ENCODE measurements around the gene SIRT4. TPM values are rescaled to one million over a fixed set of nuclear protein-coding genes. Genes with fewer than 3 reads are reported as not detected.
"Not testable (repeated sequence)": the region's sequence is repeated elsewhere in the genome, so short reads cannot be mapped to it uniquely, and the experiment has no call there.

The SIRT4 gene
- polyA plus RNA-seq, 1 experiment: 1.2 TPM

DNA sequence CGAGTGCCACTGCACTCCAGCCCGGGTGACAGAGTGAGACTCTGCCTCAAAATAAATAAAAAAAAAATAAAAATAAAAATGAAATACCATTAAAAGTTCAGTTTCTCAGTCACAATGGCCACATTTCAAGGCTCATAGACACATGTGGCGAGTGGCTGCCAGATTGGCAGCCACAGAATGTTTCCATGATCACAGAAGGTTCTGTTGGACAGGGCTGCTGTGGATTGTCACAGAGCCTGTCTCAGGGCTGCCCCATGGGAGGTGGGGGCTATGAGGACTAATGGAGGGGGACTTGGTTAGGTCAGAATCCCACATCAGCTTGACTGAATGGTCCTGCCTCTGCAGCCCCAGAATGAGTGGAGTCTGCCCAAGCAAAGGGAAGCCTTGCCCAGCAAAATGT lies 29.3 kb downstream of the SIRT4 start:
- POLR2A ChIA-PET: no interaction called here
- H3K4me3 ChIP-seq (ENCODE audit: low read depth, low read length): no peak overlapping the region
- CTCF ChIA-PET: interaction anchor here (1.1 to 1.3 kb wide), 2 partner anchors 13 to 29 kb away, joined by 3 read pairs; no protein-coding TSS in a partner anchor
- H3K36me3 ChIP-seq (ENCODE audit: control insufficient read depth, insufficient read depth, low read length): no peaks in the 10 kb centered on the region
- DNase-seq (ENCODE audit: low read depth): no peak
- peaks cover 5% of the 10 kb centered on the region; the same call in 1 of the 2 replicates for H3K27me3 ChIP-seq (ENCODE audit: control insufficient read depth, insufficient read depth, low read length)
- TF ChIP-seq, protein P1, sequence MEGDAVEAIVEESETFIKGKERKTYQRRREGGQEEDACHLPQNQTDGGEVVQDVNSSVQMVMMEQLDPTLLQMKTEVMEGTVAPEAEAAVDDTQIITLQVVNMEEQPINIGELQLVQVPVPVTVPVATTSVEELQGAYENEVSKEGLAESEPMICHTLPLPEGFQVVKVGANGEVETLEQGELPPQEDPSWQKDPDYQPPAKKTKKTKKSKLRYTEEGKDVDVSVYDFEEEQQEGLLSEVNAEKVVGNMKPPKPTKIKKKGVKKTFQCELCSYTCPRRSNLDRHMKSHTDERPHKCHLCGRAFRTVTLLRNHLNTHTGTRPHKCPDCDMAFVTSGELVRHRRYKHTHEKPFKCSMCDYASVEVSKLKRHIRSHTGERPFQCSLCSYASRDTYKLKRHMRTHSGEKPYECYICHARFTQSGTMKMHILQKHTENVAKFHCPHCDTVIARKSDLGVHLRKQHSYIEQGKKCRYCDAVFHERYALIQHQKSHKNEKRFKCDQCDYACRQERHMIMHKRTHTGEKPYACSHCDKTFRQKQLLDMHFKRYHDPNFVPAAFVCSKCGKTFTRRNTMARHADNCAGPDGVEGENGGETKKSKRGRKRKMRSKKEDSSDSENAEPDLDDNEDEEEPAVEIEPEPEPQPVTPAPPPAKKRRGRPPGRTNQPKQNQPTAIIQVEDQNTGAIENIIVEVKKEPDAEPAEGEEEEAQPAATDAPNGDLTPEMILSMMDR (IDR thresholded peaks at IDR 0.05; ENCODE audit: insufficient read depth, low read depth, low read length): no peak

DNA sequence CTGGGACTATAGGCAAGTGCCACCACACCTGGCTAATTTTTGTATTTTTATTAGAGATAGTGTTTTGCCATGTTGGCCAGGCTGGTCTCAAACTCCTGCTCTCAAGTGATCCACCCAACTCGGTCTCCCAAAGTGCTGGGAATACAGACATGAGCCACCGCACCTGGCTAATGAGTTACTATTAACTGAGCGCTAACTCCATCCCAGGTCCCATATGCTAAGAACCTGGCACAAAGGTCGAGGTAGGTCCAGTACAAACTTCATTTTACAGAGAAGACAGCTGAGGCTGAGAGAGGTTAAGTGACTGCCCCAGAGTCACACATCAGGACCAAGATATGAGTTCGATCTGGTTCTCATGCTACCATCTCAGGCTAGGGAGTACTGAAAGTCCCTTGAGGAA lies 29.9 kb downstream of the SIRT4 start:
- ChIA-PET CTCF (interaction anchor here (1.1 to 1.3 kb wide), 2 partner anchors 13 to 29 kb away, joined by 3 read pairs; no protein-coding TSS in a partner anchor), POLR2A (no interaction called here)
- Histone ChIP-seq H3K27me3 (ENCODE audit: control insufficient read depth, insufficient read depth, low read length) (peaks cover 5% of the 10 kb centered on the region; the same call in 1 of the 2 replicates), H3K4me3 (ENCODE audit: low read depth, low read length) (no peak overlapping the region), H3K36me3 (ENCODE audit: control insufficient read depth, insufficient read depth, low read length) (no peaks in the 10 kb centered on the region)
- DNase-seq (ENCODE audit: low read depth): no peak
- TF ChIP-seq, protein P1 (IDR thresholded peaks at IDR 0.05; ENCODE audit: insufficient read depth, low read depth, low read length): no peak

DNA sequence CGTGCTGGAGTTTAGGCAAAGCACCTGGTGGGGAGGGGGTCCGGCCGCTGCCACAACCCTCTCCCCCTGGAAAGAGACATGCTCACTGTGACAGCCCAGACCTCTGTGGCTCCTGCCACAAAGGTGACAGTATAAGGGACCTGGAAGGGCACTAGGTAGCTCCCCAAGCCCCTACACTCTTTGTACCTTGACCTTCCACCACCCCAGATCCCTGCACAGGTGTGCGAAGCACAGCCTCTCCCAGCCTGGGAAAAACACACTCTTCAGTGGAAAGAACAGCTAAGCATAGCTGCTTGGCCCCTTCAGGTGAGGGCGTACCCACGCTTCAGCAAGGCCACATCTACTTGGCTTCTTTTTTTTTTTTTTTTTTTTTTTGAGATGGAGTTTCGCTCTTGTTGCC lies 30.4 kb downstream of the SIRT4 start:
- Histone ChIP-seq H3K4me3 (ENCODE audit: low read depth, low read length) (no peak overlapping the region), H3K27me3 (ENCODE audit: control insufficient read depth, insufficient read depth, low read length) (peaks cover 5% of the 10 kb centered on the region; the same call in 1 of the 2 replicates), H3K36me3 (ENCODE audit: control insufficient read depth, insufficient read depth, low read length) (no peaks in the 10 kb centered on the region)
- ChIA-PET POLR2A (no interaction called here), CTCF (interaction anchor here (1.3 kb wide), 1 partner anchor 28 kb away, joined by 3 read pairs; no protein-coding TSS in a partner anchor)
- no peak for DNase-seq (ENCODE audit: low read depth)
- TF ChIP-seq, protein P1 (IDR thresholded peaks at IDR 0.05; ENCODE audit: insufficient read depth, low read depth, low read length): no peak

DNA sequence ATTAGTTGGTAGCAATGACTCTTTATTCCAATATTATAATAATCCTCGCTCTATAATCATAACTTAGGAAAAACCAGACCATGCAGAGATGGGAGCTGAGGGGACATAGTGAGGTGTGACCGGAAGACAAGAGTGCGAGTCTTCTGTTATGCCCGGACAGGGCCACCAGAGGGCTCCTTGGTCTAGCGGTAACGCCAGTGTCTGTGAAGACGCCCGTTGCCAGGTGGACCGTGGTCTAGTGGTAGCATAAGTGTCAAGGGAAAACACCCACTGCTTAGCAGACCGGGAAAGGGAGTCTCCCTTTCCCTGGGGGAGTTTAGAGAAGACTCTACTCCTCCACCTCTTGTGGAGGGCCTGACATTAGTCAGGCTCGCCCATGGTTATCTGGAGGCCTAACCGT lies 33.3 kb downstream of the SIRT4 start:
- CTCF ChIA-PET: interaction anchor here (1.0 to 1.6 kb wide), 7 partner anchors 9 to 160 kb away, joined by 3 to 10 read pairs (median 4); partner anchors contain the start of gene DYNLL1
- H3K36me3 ChIP-seq (ENCODE audit: control insufficient read depth, insufficient read depth, low read length); DNase-seq (ENCODE audit: low read depth); POLR2A ChIA-PET; H3K27me3 ChIP-seq (ENCODE audit: control insufficient read depth, insufficient read depth, low read length); H3K4me3 ChIP-seq (ENCODE audit: low read depth, low read length): not testable (repeated sequence)
- TF ChIP-seq, protein P1 (IDR thresholded peaks at IDR 0.05; ENCODE audit: insufficient read depth, low read depth, low read length): peak; percentile 73

DNA sequence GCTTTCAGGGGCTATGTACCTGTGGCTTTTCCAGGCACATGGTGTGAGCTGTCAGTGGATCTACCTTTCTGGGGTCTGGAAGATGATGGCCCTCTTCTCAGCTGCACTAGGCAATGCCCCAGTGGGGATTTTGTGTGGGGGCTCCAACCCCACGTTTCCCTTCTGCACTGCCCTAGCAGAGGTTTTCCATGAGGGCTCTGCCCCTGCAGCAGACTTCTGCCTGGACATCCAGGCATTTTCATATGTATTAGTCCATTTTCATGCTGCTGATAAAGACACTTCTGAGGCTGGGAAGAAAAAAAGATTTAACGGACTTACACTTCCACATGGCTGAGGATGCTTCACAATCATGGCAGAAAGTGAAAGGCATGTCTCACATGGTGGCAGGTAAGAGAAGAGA lies 34.3 kb downstream of the SIRT4 start:
- H3K27me3 ChIP-seq (ENCODE audit: control insufficient read depth, insufficient read depth, low read length); POLR2A ChIA-PET; H3K4me3 ChIP-seq (ENCODE audit: low read depth, low read length); H3K36me3 ChIP-seq (ENCODE audit: control insufficient read depth, insufficient read depth, low read length); DNase-seq (ENCODE audit: low read depth): not testable (repeated sequence)
- CTCF ChIA-PET: interaction anchor here (0.8 to 1.6 kb wide), 5 partner anchors 10 to 159 kb away, joined by 3 to 5 read pairs (median 3); partner anchors contain the start of gene DYNLL1

DNA sequence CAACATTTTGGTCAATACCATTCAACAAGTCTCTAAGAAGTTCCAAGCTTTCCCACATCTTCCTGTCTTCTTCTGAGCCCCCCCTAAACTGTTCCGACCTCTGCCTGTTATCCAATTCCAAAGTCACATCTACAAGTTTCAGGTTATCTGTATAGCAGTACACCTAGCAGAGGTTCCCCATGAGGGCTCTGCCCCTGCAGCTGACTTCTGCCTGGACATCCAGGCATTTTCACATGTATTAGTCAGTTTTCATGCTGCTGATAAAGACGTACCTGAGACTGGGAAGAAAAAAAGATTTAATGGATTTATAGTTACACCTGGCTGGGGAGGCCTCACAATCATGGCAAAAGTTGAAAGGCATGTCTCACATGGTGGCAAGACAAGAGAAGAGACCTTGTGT lies 35.6 kb downstream of the SIRT4 start:
- no peak overlapping the region for H3K4me3 ChIP-seq (ENCODE audit: low read depth, low read length)
- POLR2A ChIA-PET: no interaction called here
- TF ChIP-seq, protein P1 (IDR thresholded peaks at IDR 0.05; ENCODE audit: insufficient read depth, low read depth, low read length): no peak
- no peaks in the 10 kb centered on the region for H3K36me3 ChIP-seq (ENCODE audit: control insufficient read depth, insufficient read depth, low read length)
- H3K27me3 ChIP-seq (ENCODE audit: control insufficient read depth, insufficient read depth, low read length): no peaks in the 10 kb centered on the region
- CTCF ChIA-PET: interaction anchor here (1.0 kb wide), 1 partner anchor 309 kb away, joined by 3 read pairs; no protein-coding TSS in a partner anchor
- DNase-seq (ENCODE audit: low read depth): no peak
